H1 (cell line): ENCODE results near the gene ANAPC2. TPM values are rescaled to one million over a fixed set of nuclear protein-coding genes. Genes with fewer than 3 reads are reported as not detected.

Experiments
- CTCF ChIA-PET: fragments of 300-600 bp; sonication (Branson Sonifier 250); formaldehyde crosslinking; loops from one replicate; lab custom pipeline; 2021; ENCODE audit not compliant: partially characterized antibody; lab: Charles Lee
- POLR2A ChIA-PET: fragments of 300-600 bp; sonication (Branson Sonifier 250); formaldehyde crosslinking; loops from one replicate; lab custom pipeline; 2021; ENCODE audit warnings: inconsistent platforms; ENCODE audit not compliant: partially characterized antibody; lab: Charles Lee
- DNase-seq, 2 experiments: peaks; one replicate each; pipeline versions ENCODE4 v3.0.0 to v3.0.0-alpha.2; 2010 to 2022; ENCODE audit warnings: low spot score in 2 of 2, low read depth in 1 of 2, mixed read lengths in 1 of 2
- FAIRE-seq: peaks from 2 replicates; lab custom pipeline; 2011; peaks lifted over from hg19 to GRCh38; lab: Jason Lieb, UNC
- H2AFZ ChIP-seq: 2 replicates; pipeline ENCODE4 v1.8.1; 2012; ENCODE audit warnings: low read length, inconsistent platforms
- H2AK5ac ChIP-seq: 2 replicates; pipeline ENCODE4 v1.6.1; 2013; ENCODE audit warnings: low read depth, low read length
- H2BK120ac ChIP-seq: replicated peaks from 2 replicates; pipeline ENCODE3; 2013; ENCODE audit warnings: low read depth, low read length, inconsistent platforms
- H2BK12ac ChIP-seq: 2 replicates; pipeline ENCODE4 v1.6.1; 2013; ENCODE audit warnings: low read depth, low read length
- H2BK15ac ChIP-seq: 2 replicates; pipeline ENCODE4 v1.6.1; 2013; ENCODE audit warnings: low read length
- H2BK20ac ChIP-seq: 2 replicates; pipeline ENCODE4 v1.6.1; 2013; ENCODE audit warnings: low read length
- H2BK5ac ChIP-seq: 2 replicates; pipeline ENCODE4 v1.6.1; 2013; ENCODE audit warnings: low read depth, low read length
- H3K14ac ChIP-seq: 2 replicates; pipeline ENCODE4 v1.6.1; 2013; ENCODE audit warnings: inconsistent platforms; ENCODE audit not compliant: insufficient read length
- H3K18ac ChIP-seq: 2 replicates; pipeline ENCODE4 v1.6.1; 2013; ENCODE audit warnings: low read length; ENCODE audit errors: extremely low read depth
- H3K23ac ChIP-seq: 2 replicates; pipeline ENCODE4 v1.6.1; 2013; ENCODE audit warnings: inconsistent platforms; ENCODE audit not compliant: insufficient read length
- H3K23me2 ChIP-seq: 2 replicates; pipeline ENCODE4 v1.6.1; 2013; ENCODE audit warnings: low read depth, low read length
- H3K27ac ChIP-seq: 2 replicates; pipeline ENCODE4 v1.6.1; 2011; ENCODE audit warnings: low read depth, low read length, inconsistent platforms
- H3K27me3 ChIP-seq, 4 experiments: replicated peaks in 1 of 4; 1 replicate in 1 of 4; 2 replicates in 3 of 4; pipeline versions ENCODE4 v1.6.1 to v1.8.1; 2011 to 2013; ENCODE audit warnings: low read length in 3 of 4, mild to moderate bottlenecking in 3 of 4, inconsistent platforms in 2 of 4, mixed read lengths in 2 of 4, moderate library complexity in 1 of 4; ENCODE audit not compliant: control insufficient read depth in 3 of 4, insufficient read depth in 3 of 4; ENCODE audit errors: extremely low read depth in 1 of 4
- H3K36me3 ChIP-seq, 4 experiments: 2 replicates each; pipeline versions ENCODE4 v1.6.1 to v1.8.1; 2011 to 2013; ENCODE audit warnings: mild to moderate bottlenecking in 4 of 4, low read length in 3 of 4, moderate library complexity in 2 of 4, control low read depth in 1 of 4, inconsistent platforms in 1 of 4; ENCODE audit not compliant: insufficient read depth in 4 of 4, control insufficient read depth in 2 of 4
- H3K4ac ChIP-seq: replicated peaks from 2 replicates; pipeline ENCODE3; 2013; ENCODE audit warnings: low read length, low read depth, mixed read lengths, inconsistent platforms; ENCODE audit not compliant: insufficient read length
- H3K4me1 ChIP-seq, 4 experiments: replicated peaks in 1 of 4; 1 replicate in 1 of 4; 2 replicates in 3 of 4; pipeline versions ENCODE4 v1.6.1 to v1.8.1; 2011 to 2013; ENCODE audit warnings: low read length in 3 of 4, inconsistent platforms in 2 of 4, mixed read lengths in 1 of 4; ENCODE audit not compliant: insufficient read depth in 4 of 4, control insufficient read depth in 3 of 4
- H3K4me2 ChIP-seq, 2 experiments: 2 replicates each; pipeline versions ENCODE4 v1.6.1 to v1.8.1; 2011 to 2013; ENCODE audit warnings: low read depth in 2 of 2, low read length in 2 of 2, control low read depth in 1 of 2, inconsistent platforms in 1 of 2, mild to moderate bottlenecking in 1 of 2; ENCODE audit not compliant: insufficient read depth in 1 of 2
- H3K4me3 ChIP-seq, 4 experiments: fragments of 200-600, 300-600 bp in 1 of 4; sonication (generic), shearing (Covaris generic), sonication (Bioruptor Twin) in 1 of 4; 2 replicates each; pipeline versions ENCODE4 v1.5.1 to v1.8.1; 2011 to 2016; ENCODE audit warnings: low read length in 4 of 4, low read depth in 3 of 4, control low read depth in 2 of 4, inconsistent platforms in 2 of 4, mild to moderate bottlenecking in 2 of 4, mixed read lengths in 1 of 4, moderate library complexity in 1 of 4; ENCODE audit not compliant: insufficient read depth in 2 of 4; ENCODE audit errors: extremely low read depth in 1 of 4
- H3K56ac ChIP-seq: replicated peaks from 2 replicates; pipeline ENCODE3; 2013; ENCODE audit warnings: low read depth, mild to moderate bottlenecking, mixed read lengths, low read length, inconsistent platforms; ENCODE audit not compliant: insufficient read length
- H3K79me1 ChIP-seq: 2 replicates; pipeline ENCODE4 v1.6.1; 2013; ENCODE audit warnings: low read depth, low read length, control low read depth
- H3K79me2 ChIP-seq, 2 experiments: 2 replicates each; pipeline versions ENCODE4 v1.6.1 to v1.8.1; 2012 to 2013; ENCODE audit warnings: low read length in 2 of 2, mild to moderate bottlenecking in 2 of 2, inconsistent platforms in 1 of 2; ENCODE audit not compliant: insufficient read depth in 2 of 2, control insufficient read depth in 1 of 2
- H3K9ac ChIP-seq, 4 experiments: replicated peaks in 1 of 4; 1 replicate in 1 of 4; 2 replicates in 3 of 4; pipeline versions ENCODE4 v1.6.1 to v1.8.1; 2011 to 2013; ENCODE audit warnings: low read depth in 3 of 4, low read length in 3 of 4, control low read depth in 2 of 4, mild to moderate bottlenecking in 2 of 4, moderate library complexity in 2 of 4, inconsistent platforms in 1 of 4; ENCODE audit errors: extremely low read depth in 1 of 4
- H3K9me3 ChIP-seq, 2 experiments: 2 replicates each; pipeline versions ENCODE4 v1.6.1 to v1.8.1; 2012 to 2013; ENCODE audit warnings: mild to moderate bottlenecking in 2 of 2, moderate library complexity in 2 of 2, control low read depth in 1 of 2, inconsistent platforms in 1 of 2, low read depth in 1 of 2, low read length in 1 of 2, mixed read lengths in 1 of 2; ENCODE audit not compliant: insufficient read depth in 2 of 2
- H4K20me1 ChIP-seq, 2 experiments: replicated peaks in 1 of 2; 2 replicates each; pipeline versions ENCODE3 to v1.8.1; 2011 to 2013; ENCODE audit warnings: inconsistent platforms in 2 of 2, low read length in 2 of 2, mild to moderate bottlenecking in 1 of 2; ENCODE audit not compliant: insufficient read depth in 2 of 2, control insufficient read depth in 1 of 2
- H4K5ac ChIP-seq: 2 replicates; pipeline ENCODE4 v1.6.1; 2013; ENCODE audit warnings: low read length, low read depth, mixed read lengths, inconsistent platforms; ENCODE audit not compliant: insufficient read length
- H4K8ac ChIP-seq: 2 replicates; pipeline ENCODE4 v1.8.0; 2013; ENCODE audit warnings: mild to moderate bottlenecking, moderate library complexity, low read length, inconsistent platforms; ENCODE audit not compliant: insufficient read depth; ENCODE audit errors: extremely low read depth
- H4K91ac ChIP-seq: replicated peaks from 2 replicates; pipeline ENCODE3; 2013; ENCODE audit warnings: low read length, mixed read lengths, inconsistent platforms; ENCODE audit not compliant: insufficient read length
- KDM4A ChIP-seq: IDR thresholded peaks from one replicate; pipeline ENCODE4 v1.7.1; 2012; ENCODE audit warnings: low read depth, mild to moderate bottlenecking, moderate library complexity, low read length, inconsistent platforms; ENCODE audit not compliant: severe bottlenecking
- RBBP5 ChIP-seq: IDR thresholded peaks from 2 replicates; pipeline ENCODE4 v1.7.1; 2012; ENCODE audit warnings: low read depth, mild to moderate bottlenecking, inconsistent platforms, low read length, moderate library complexity, borderline replicate concordance
- TEAD4 ChIP-seq: IDR thresholded peaks from 2 replicates; pipeline ENCODE4 v1.6.1; 2012; ENCODE audit warnings: low read depth, low read length, inconsistent platforms, mixed read lengths
- WGBS, 2 experiments: shearing (Covaris generic) in 1 of 2; methylation state at CpG; one replicate each; pipeline versions ENCODE4 v1.1.6 to v1.1.7; 2013 to 2015; ENCODE audit warnings: low lambda C conversion rate in 2 of 2, mixed read lengths in 2 of 2, inconsistent platforms in 1 of 2, low coverage in 1 of 2, missing lambda C conversion rate in 1 of 2; ENCODE audit not compliant: insufficient replicate concordance in 2 of 2, insufficient coverage in 1 of 2, insufficient read length in 1 of 2; ENCODE audit errors: extremely low coverage in 1 of 2, missing lambda C conversion rate in 1 of 2; 5-methylcytosine and 5-hydroxymethylcytosine counted together
- polyA plus RNA-seq, 7 experiments: library from polyadenylated mRNA; depleted of rRNA in 3 of 7; stranded (reverse) in 5 of 7; unstranded in 2 of 7; fragments of >200 nt in 5 of 7; fragments of 200-250 nt in 2 of 7; gene quantifications; 1 replicate in 5 of 7; 2 replicates in 1 of 7; 4 replicates in 1 of 7; pipeline versions ENCODE4 v1.2.1 to v1.2.3, GENCODE V29; 2011 to 2013; ENCODE audit warnings: missing spikeins in 2 of 7, mixed read lengths in 2 of 7
- total RNA-seq: library from RNA; stranded (reverse); fragmentation: NEBNext Ultra II Directional; extraction: Animal tissue kit (Norgen Biotek cat#: 25700); gene quantifications from 2 replicates; pipeline ENCODE4 v1.2.1, GENCODE V29; 2021

ANAPC2 gene
- total and polyA plus RNA-seq, 2 of the 8 experiments (the other 6 are each of a cell fraction or from before 2014, with no cell fraction given): 30.2 to 37.7 TPM

DNA sequence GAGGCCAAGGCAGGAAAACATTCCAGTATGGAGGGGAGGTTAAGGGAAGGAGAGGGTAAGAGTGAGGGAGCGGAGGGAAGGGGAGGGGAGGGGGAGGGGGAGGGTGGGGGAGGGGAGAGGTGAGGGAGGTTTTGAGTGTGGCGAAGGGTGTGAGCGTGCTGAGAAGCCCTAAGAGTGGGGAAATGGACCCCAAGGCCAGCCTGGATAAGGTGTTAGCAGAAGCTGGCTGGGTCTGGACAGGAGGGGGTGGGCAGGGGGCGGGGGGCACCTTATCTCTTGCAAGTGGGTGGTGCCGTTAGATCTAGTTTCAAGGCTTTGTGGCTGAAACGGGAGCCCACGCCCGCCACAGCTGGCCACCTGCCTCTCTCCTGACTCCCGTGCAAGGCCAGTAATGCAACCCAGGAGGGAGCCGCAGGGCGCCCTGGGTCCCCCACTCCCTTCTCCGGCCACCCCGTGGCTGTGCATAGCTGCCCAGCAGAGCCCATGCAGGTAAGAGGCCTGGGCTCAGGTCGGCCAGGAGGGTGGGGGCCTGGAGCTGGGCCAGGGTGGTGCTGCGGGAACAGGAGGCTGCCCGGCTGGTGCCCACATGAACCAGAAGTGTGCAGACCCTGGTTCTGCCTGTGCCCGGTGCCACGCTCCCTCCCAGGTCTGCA is 39.6 kb upstream of the ANAPC2 start:
- peaks cover 0 to 1% of the 10 kb centered on the region in 2 experiments for H4K20me1 ChIP-seq
- H4K8ac ChIP-seq: no peak overlapping the region
- no peak overlapping the region for H3K4ac ChIP-seq
- no peak overlapping the region for H3K23ac ChIP-seq
- H3K9me3 ChIP-seq: no peaks in the 10 kb centered on the region
- no peaks in the 10 kb centered on the region for H3K79me1 ChIP-seq
- peak overlapping the region in 1 of 2 experiments; percentile 50; a peak in 1 of 4 replicates for H3K4me2 ChIP-seq
- no peak overlapping the region for H2BK12ac ChIP-seq
- no peaks in the 10 kb centered on the region for H3K79me2 ChIP-seq
- no peak overlapping the region for H3K27ac ChIP-seq
- no peak overlapping the region for H3K4me3 ChIP-seq
- no peak overlapping the region for H2BK120ac ChIP-seq
- peaks cover 0 to 17% (median 6%) of the 10 kb centered on the region in 4 experiments; a peak in 5 of 7 replicates for H3K4me1 ChIP-seq
- no peak for FAIRE-seq
- H2BK15ac ChIP-seq: no peak overlapping the region
- TF ChIP-seq TEAD4 (no peak), RBBP5 (0 out of 2 replicates have a peak, but pooled peaks have one; percentile 40), KDM4A (peak; percentile 18)
- no peak overlapping the region; the same call in 1 of the 2 replicates for H3K18ac ChIP-seq
- no peak for DNase-seq
- H3K36me3 ChIP-seq: no peaks in the 10 kb centered on the region
- no peak overlapping the region for H2BK5ac ChIP-seq
- WGBS, 2 experiments: 80% methylated on average over 12 of the region's 18 CpGs; no CpG with 5 or more reads in 1 of the 2 experiments
- H2AFZ ChIP-seq: no peak overlapping the region
- no peaks in the 10 kb centered on the region; a peak in 1 of 7 replicates for H3K27me3 ChIP-seq
- H2AK5ac ChIP-seq: no peak overlapping the region
- H3K23me2 ChIP-seq: peaks cover 6% of the 10 kb centered on the region; the same call in 1 of the 2 replicates
- no peak overlapping the region for H2BK20ac ChIP-seq
- no peak overlapping the region for H3K56ac ChIP-seq
- peak overlapping the region; percentile 62 for H4K5ac ChIP-seq
- ChIA-PET CTCF (interaction anchor here (0.9 to 20.2 kb wide), 28 partner anchors 11 to 199 kb away, joined by 3 to 204 read pairs (median 4); partner anchors contain the start of genes ANAPC2, LRRC26, NPDC1 and SAPCD2), POLR2A (interaction anchor here (1.1 to 69.9 kb wide), 7 partner anchors 11 to 111 kb away, joined by 3 to 1462 read pairs (median 5); partner anchors contain the start of genes ANAPC2, NDOR1, NELFB and SSNA1)
- H3K9ac ChIP-seq: no peak overlapping the region
- H4K91ac ChIP-seq: no peak overlapping the region
- H3K14ac ChIP-seq: no peak overlapping the region
